Astrocyte (in vitro differentiated cells and primary cell): ENCODE data around the gene TRAPPC14.

Experiments used
- EZH2 ChIP-seq: IDR thresholded peaks from 2 replicates; pipeline ENCODE4 v1.6.1; 2012; ENCODE audit warnings: mild to moderate bottlenecking, low read length, inconsistent platforms; ENCODE audit not compliant: insufficient read depth
- TF ChIP-seq, protein P1 (sequence below): IDR thresholded peaks from 2 replicates; pipeline ENCODE4 v1.5.1; 2011; ENCODE audit warnings: low read depth, mild to moderate bottlenecking, inconsistent platforms, low read length, moderate library complexity; ENCODE audit not compliant: insufficient read depth

DNA sequence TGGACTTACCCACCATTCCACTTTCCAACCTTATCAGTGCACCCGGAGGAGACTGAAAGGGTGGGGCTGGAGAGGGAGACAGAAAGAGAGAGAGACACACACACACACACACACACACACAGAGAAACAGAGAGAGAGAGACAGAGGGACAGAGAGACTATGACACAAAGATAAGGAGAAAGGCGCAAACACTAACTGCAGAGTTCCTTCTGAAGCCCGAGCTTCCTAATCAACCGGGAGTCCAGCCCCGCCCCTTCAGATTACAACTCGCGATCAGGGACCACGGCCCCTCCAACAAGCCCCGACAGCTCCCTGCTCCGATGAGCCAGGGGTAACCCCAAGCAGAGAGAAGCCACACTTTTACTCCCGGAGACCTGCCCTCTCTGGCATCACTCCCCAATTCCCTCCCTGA is 9.4 kb upstream of the TRAPPC14 start:
- TF ChIP-seq, protein P1, sequence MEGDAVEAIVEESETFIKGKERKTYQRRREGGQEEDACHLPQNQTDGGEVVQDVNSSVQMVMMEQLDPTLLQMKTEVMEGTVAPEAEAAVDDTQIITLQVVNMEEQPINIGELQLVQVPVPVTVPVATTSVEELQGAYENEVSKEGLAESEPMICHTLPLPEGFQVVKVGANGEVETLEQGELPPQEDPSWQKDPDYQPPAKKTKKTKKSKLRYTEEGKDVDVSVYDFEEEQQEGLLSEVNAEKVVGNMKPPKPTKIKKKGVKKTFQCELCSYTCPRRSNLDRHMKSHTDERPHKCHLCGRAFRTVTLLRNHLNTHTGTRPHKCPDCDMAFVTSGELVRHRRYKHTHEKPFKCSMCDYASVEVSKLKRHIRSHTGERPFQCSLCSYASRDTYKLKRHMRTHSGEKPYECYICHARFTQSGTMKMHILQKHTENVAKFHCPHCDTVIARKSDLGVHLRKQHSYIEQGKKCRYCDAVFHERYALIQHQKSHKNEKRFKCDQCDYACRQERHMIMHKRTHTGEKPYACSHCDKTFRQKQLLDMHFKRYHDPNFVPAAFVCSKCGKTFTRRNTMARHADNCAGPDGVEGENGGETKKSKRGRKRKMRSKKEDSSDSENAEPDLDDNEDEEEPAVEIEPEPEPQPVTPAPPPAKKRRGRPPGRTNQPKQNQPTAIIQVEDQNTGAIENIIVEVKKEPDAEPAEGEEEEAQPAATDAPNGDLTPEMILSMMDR, result no peak
- TF ChIP-seq EZH2, result no peak
